Measurements from ENCODE around the gene APOL4.
"Not testable (repeated sequence)": the region's sequence is repeated elsewhere in the genome, so short reads cannot be mapped to it uniquely, and the experiment has no call there.

Gene APOL4

GRCh38 chr22:36183446-36183845, 18.2 kb downstream of the APOL4 start:
- DNase-seq (ENCODE audit: low read depth): no peak

- DNase-seq (ENCODE audit: low read depth): no peak
These were observed 18.8 kb downstream of the APOL4 start for GRCh38 chr22:36182857-36183256.

- peak; percentile 55 for DNase-seq (ENCODE audit: low read depth)
These were observed 19.6 kb downstream of the APOL4 start for GRCh38 chr22:36182056-36182455.

GRCh38 chr22:36180928-36181327, 20.7 kb downstream of the APOL4 start:
- DNase-seq (ENCODE audit: low read depth): no peak

- peak; percentile 51 for DNase-seq (ENCODE audit: low read depth)
These were observed 21.4 kb downstream of the APOL4 start for GRCh38 chr22:36180038-36180880.

GRCh38 chr22:36177160-36177559, 24.4 kb downstream of the APOL4 start:
- no peak for DNase-seq (ENCODE audit: low read depth)

- DNase-seq (ENCODE audit: low read depth): no peak
These were observed 25.7 kb downstream of the APOL4 start for GRCh38 chr22:36175892-36176291.

- no peak for DNase-seq (ENCODE audit: low read depth)
These were observed 29.7 kb downstream of the APOL4 start for GRCh38 chr22:36171941-36172340.

GRCh38 chr22:36166518-36167220, 34.9 kb downstream of the APOL4 start:
- DNase-seq (ENCODE audit: low read depth): no peak

GRCh38 chr22:36166086-36166485, 35.5 kb downstream of the APOL4 start:
- no peak for DNase-seq (ENCODE audit: low read depth)

- DNase-seq (ENCODE audit: low read depth): no peak
These were observed 36.5 kb downstream of the APOL4 start for GRCh38 chr22:36165141-36165540.

GRCh38 chr22:36164621-36165020, 37.0 kb downstream of the APOL4 start:
- DNase-seq (ENCODE audit: low read depth): no peak

GRCh38 chr22:36163497-36163896, 38.1 kb downstream of the APOL4 start:
- no peak for DNase-seq (ENCODE audit: low read depth)

GRCh38 chr22:36162127-36163034, 39.2 kb downstream of the APOL4 start:
- no peak for DNase-seq (ENCODE audit: low read depth)

- not testable (repeated sequence) for DNase-seq (ENCODE audit: low read depth)
These were observed 39.8 kb downstream of the APOL4 start for GRCh38 chr22:36161793-36162126.

GRCh38 chr22:36160499-36160942, 41.1 kb downstream of the APOL4 start, which contains the start of gene APOL3:
APOL3 (minus strand) TSS chr22:36160755; CDS start chr22:36149055, 11,700 bp downstream.
- DNase-seq (ENCODE audit: low read depth): peak; percentile 78

- peak; percentile 81 for DNase-seq (ENCODE audit: low read depth)
These were observed 44.8 kb downstream of the APOL4 start for GRCh38 chr22:36156515-36157419.

GRCh38 chr22:36156119-36156514, 45.5 kb downstream of the APOL4 start:
- no peak for DNase-seq (ENCODE audit: low read depth)

- DNase-seq (ENCODE audit: low read depth): no peak
These were observed 45.9 kb downstream of the APOL4 start for GRCh38 chr22:36155702-36156101.

- no peak for DNase-seq (ENCODE audit: low read depth)
These were observed 47.1 kb downstream of the APOL4 start for GRCh38 chr22:36154423-36154945.

Measured in iris pigment epithelial cell (primary cell).